ENCODE results near the gene DYNLT5. TPM values are rescaled to one million over a fixed set of nuclear protein-coding genes. Genes with fewer than 3 reads are reported as not detected.

DYNLT5 gene
- not detected for total RNA-seq (2021; ENCODE audit: unreplicated experiment)
- polyA plus RNA-seq (2012): not detected in 2 replicates
- not detected for Bru-seq, nascent RNA
- BruChase-seq, experiment 1, labeled RNA remaining after a 6-hour chase: not detected
- BruChase-seq, experiment 2, labeled RNA remaining after a 2-hour chase: not detected
- long read RNA-seq: 0 reads

GRCh38 chr1:66752000-66752592, at the start of gene DYNLT5:
Gene DYNLT5 (plus strand): TSS chr1:66752459. CDS start chr1:66754659, 2,200 bp downstream.
- no peaks in the 10 kb centered on the region for H4K20me1 ChIP-seq (ENCODE audit: insufficient read depth)
- TF ChIP-seq ELF1 (IDR thresholded peaks at IDR 0.05; ENCODE audit: borderline replicate concordance, low read depth) (no peak), POLR2AphosphoS5 (IDR thresholded peaks at IDR 0.05; ENCODE audit: low read depth, low read length) (no peak), YY1 (IDR thresholded peaks at IDR 0.05; ENCODE audit: extremely low read depth, insufficient replicate concordance, low read depth, low read length) (no peak), JUND (IDR thresholded peaks at IDR 0.05) (no peak), CTCF (IDR thresholded peaks at IDR 0.05 in 2 of 3, conservative IDR thresholded peaks at IDR 0.05 in 1 of 3; ENCODE audit: borderline replicate concordance in 1 of 3, insufficient read depth in 1 of 3, low read depth in 2 of 3, low read length in 2 of 3) (no peak), EZH2 (IDR thresholded peaks at IDR 0.05) (no peak), RAD21 (IDR thresholded peaks at IDR 0.05; ENCODE audit: low read depth) (no peak), ATF3 (IDR thresholded peaks at IDR 0.05) (no peak), SP1 (IDR thresholded peaks at IDR 0.05; ENCODE audit: low read depth) (no peak), REST (IDR thresholded peaks at IDR 0.05; ENCODE audit: low read depth) (no peak), FOSL1 (IDR thresholded peaks at IDR 0.05; ENCODE audit: low read depth) (no peak), SIN3A (IDR thresholded peaks at IDR 0.05; ENCODE audit: low read depth) (no peak), POLR2A (IDR thresholded peaks at IDR 0.05; ENCODE audit: borderline replicate concordance, extremely low read depth, insufficient read depth, insufficient read length) (no peak), TCF7L2 (IDR thresholded peaks at IDR 0.05; ENCODE audit: borderline replicate concordance, extremely low read depth, insufficient read depth, insufficient read length) (no peak), ZFX (IDR thresholded peaks at IDR 0.05) (no peak), EZH2phosphoT487 (IDR thresholded peaks at IDR 0.05; ENCODE audit: borderline replicate concordance) (no peak), ZBTB33 (IDR thresholded peaks at IDR 0.05; ENCODE audit: extremely low read depth, insufficient replicate concordance, low read length) (no peak)
- RAD21 ChIA-PET (ENCODE audit: low non-redundant PET in 1 of 2, low total read pairs in 2 of 2, uncharacterized antibody in 2 of 2, unreplicated experiment in 2 of 2): no interaction called here
- POLR2A ChIA-PET: no interaction called here
- no peaks in the 10 kb centered on the region for H3K36me3 ChIP-seq (ENCODE audit: control insufficient read depth in 1 of 2, insufficient read depth in 2 of 2, low read length in 2 of 2)
- CTCF ChIA-PET: no interaction called here
- no peaks in the 10 kb centered on the region for H3K79me2 ChIP-seq (ENCODE audit: insufficient read depth, low read length)
- intact Hi-C loops (cut with micrococcal nuclease): no loop called here
- H3K9me2 ChIP-seq (ENCODE audit: insufficient read depth): no peaks in the 10 kb centered on the region
- H3K4me1 ChIP-seq (ENCODE audit: control insufficient read depth in 1 of 2, insufficient read depth in 2 of 2, low read length in 2 of 2): no peaks in the 10 kb centered on the region
- no TSS peak for BruUV-seq (replicated peaks)
- no peak within 1 kb of the TSS for H3K27ac ChIP-seq (ENCODE audit: low read depth, low read length)
- ATAC-seq (no peak), DNase-seq (ENCODE audit: low read depth, low spot score) (no peak)
- H2AFZ ChIP-seq (ENCODE audit: low read depth, low read length, poor library complexity, severe bottlenecking): no peak within 1 kb of the TSS
- no peaks in the 10 kb centered on the region for H3K27me3 ChIP-seq (ENCODE audit: insufficient read depth, low read length)
- H3K4me2 ChIP-seq (ENCODE audit: low read length): no peak within 1 kb of the TSS
- H3K4me3 ChIP-seq (replicated peaks in 1 of 2; ENCODE audit: low read depth in 1 of 2, low read length in 2 of 2): no peak within 1 kb of the TSS
- H3K9ac ChIP-seq (ENCODE audit: low read length): no peak within 1 kb of the TSS
- H3K9me3 ChIP-seq (ENCODE audit: control insufficient read depth in 1 of 2, insufficient read depth in 1 of 2, low read depth in 1 of 2, low read length in 2 of 2): no peaks in the 10 kb centered on the region

Measured in HCT116 (cell line).